HG03521 (cell line): ENCODE data around the gene RTL10.

Source experiments
- ATAC-seq: cut with Tn5 transposase; IDR thresholded peaks from one replicate; pipeline ENCODE4 v1.9.1; 2021; ENCODE audit warnings: mild to moderate bottlenecking, moderate library complexity; ENCODE audit not compliant: unreplicated experiment

Gene RTL10

GRCh38 chr22:19825904-19826618 lies 28.6 kb downstream of the RTL10 start:
- ATAC-seq, result no peak

DNA sequence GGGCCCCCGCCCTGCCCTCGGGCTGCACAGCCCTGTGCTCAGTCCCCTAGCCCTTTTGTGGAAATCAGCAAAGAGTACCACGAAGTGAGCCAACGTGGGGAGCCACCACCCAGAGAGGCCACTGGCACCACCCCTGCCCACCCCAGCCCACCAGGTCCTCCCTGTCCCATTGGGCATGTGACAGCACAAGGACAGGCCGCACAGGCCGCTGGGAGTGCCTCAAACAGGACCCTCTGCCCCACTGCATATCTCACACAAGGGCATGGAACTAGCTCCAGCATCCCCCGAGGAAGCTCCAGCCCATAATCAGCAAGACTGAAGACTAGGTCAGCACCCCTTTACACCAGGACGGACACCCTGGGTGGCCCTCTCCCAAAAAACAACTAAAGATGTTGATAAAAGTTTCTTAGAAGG lies 29.7 kb downstream of the RTL10 start:
- no peak for ATAC-seq

- ATAC-seq, result no peak
Measured at GRCh38 chr22:19824212-19824925, 30.3 kb downstream of the RTL10 start.

- no peak for ATAC-seq
Measured at GRCh38 chr22:19823902-19824211, 30.8 kb downstream of the RTL10 start.

DNA sequence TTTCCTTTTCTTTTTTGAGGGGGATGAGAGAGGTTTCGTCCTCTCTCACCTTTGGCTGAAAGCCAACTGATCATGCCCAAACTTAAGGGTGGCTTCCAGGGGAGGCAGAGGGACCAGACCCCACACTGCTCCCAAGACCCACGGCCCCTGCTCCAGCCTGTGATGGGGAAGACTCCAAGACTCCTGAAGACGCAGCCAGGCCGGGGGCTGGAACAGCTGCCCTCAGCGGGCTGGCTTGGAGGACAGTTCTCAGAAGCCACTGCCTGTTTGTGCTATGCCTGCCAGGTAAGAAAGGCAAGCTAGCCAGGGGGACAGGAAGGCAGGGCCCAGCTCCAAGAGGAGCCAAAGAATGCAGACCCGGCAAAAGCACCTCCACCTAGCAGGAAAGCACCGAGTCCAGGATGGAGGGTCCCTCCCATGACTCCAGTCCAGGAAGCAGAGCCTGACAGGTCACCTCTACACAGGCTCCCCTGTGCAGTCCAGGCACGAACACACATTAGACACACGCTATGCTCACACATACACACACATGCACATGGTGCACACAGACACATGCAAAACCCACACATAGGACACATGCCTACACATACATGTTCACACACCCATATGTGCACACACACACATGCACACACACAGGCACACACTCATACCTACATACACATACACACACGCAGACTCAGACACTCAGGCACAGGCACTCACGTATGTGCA lies 31.3 kb downstream of the RTL10 start:
- ATAC-seq, result no peak

- no peak for ATAC-seq
Measured at GRCh38 chr22:19822301-19823117, 32.2 kb downstream of the RTL10 start.

- ATAC-seq, result no peak
Measured at GRCh38 chr22:19821523-19822300, 33.0 kb downstream of the RTL10 start.

- no peak for ATAC-seq
Measured at GRCh38 chr22:19820880-19821522, 33.7 kb downstream of the RTL10 start.

- ATAC-seq, result no peak
Measured at GRCh38 chr22:19819911-19820879, 34.5 kb downstream of the RTL10 start.

DNA sequence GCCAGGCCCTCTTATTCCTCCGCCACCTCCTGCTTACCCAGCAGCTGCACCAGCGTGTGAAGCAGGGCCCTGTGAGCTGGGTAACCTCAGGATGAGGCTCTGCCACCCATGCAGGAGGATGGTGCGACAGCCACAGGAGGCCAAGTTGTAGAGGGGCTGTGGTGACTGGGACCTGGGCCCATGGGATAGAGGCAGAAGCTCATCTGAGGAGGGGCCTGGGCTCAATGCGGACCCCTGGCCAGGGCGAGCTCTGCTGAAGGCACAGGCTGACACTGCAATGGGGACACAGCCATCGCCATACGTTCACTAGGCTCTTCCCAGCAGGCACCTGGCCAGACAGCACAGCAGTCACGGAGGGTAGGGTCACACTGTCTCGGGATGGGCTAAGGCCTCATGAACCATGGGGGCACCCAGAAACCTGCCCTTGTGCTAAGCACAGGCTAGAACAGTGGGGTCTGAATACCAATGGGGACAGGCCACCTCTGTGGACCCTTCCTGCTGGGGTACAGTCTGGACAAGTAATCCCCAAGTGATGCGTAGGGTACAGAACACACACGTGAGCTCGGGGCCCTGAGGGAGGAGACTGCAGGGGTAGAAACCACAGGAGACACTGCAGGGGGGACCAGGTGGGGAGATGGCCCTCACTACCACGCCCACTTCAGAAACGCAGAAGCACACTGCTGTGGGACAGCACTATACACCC lies 35.3 kb downstream of the RTL10 start:
- no peak for ATAC-seq

DNA sequence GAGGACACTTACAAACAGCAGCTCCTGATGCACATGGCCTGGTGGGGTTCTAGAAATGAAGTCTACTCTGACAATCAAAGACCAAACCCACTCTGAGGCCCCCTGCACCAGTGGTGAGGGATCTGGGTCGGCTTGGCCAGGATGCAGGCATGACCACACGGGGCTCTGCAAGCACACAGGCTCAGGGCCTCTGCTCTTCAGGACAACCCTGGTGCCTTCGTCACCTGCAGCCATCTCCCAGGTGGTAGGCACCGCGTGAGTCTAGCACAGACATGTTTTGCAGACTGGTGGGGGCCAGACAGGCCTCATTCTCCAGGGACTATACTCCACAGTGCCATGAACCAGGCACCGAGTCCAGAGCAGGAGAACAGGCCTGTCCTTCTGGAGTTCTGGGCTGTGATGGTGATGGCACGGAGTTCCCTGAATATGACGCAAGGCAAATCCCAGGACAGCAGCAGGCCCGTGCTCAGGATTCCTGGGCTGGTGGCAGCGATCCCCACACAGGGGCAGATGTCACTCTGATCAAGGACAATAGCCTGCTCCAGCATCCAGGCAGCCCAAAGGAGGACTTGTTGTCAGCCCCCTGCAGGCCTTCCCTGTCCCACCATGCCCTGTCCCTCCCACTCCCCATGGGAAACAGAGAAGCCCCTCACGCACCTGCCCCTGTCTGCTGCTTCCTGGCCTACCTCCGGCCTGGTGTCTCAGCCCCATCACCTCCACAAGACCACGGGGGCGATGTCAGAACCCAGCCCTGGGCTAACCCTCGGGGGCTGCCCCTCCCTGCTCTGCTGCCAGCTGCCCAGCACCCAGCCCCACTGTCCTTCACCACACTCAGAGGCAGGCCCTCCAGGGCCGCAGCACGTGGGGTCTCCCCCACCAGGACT lies 36.1 kb downstream of the RTL10 start:
- ATAC-seq, result no peak

DNA sequence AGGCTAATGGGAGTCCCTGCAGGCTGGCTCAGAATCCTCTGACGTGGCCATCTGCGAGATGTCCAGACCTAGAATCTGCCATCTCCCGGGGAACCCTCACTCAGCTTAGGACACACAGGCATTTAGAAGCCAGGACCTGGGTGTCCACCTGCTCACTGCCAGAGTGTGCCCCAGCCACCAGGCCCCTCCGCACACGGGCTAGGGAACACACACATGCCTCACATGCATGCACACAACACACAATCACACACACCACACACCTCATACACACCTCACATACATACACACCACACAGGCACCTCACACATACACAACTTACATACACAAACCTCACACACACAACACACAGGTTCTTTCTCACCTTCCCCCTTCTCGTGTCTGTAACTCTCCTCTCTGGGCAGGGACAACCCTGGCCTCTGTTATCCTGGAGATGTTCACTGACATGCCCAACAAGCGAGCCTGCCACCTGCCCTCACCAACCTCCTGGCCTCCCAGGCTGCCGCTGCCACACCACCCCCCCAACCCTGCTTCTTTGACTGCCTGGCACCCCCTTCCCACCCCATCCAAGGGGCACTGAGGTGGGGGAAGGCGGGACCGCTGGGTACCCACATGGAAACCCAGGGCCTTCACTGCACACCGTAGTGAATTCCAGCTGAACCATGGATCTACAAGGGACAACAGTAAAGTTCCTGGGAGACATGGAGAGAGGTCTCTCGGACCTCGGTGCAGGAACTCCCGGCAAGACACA lies 38.1 kb downstream of the RTL10 start:
- ATAC-seq, result no peak

DNA sequence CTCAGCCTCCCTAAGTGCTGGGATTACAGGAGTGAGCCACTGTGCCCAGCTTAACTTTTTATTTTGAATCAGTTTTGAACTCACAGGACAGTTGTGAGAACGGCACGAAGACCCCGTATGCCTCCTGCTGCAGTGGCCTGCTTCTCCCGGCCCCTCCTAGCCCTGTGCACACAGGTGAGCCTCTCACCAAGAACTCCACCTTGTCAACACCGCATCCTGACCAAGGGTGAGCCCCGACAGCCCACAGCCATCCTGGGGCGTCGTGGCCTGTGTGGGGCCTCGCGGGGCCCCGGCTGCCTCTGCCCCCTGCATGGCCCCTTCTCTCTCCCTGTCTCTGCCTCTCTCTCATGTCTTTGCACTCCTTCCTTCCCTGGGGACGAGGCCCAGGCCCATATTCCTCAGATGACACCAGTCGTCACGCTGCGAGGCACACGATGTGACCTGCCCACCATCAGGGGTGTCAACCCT lies 38.8 kb downstream of the RTL10 start:
- ATAC-seq, result no peak

- no peak for ATAC-seq
Measured at GRCh38 chr22:19815093-19815822, 39.4 kb downstream of the RTL10 start.

GRCh38 chr22:19814428-19814827 lies 40.2 kb downstream of the RTL10 start:
- ATAC-seq, result no peak

- ATAC-seq, result no peak
Measured at GRCh38 chr22:19812910-19813309, 41.8 kb downstream of the RTL10 start.
